ENCODE results near the gene RAF1.
"Not testable (repeated sequence)": the region's sequence is repeated elsewhere in the genome, so short reads cannot be mapped to it uniquely, and the experiment has no call there.

Gene RAF1

GRCh38 chr3:12675115-12675810, 11.3 kb upstream of the RAF1 start:
- DNase-seq, result no peak

- DNase-seq, result not testable (repeated sequence)
Observed at GRCh38 chr3:12673956-12674736, 10.2 kb upstream of the RAF1 start.

- DNase-seq, result no peak
Observed at GRCh38 chr3:12671120-12671450, 7.2 kb upstream of the RAF1 start.

- no peak for DNase-seq
Observed at GRCh38 chr3:12670365-12671119, 6.6 kb upstream of the RAF1 start.

GRCh38 chr3:12663401-12663935, 449 bp downstream of the RAF1 start:
- DNase-seq, result peak; percentile 21

- peak; percentile 27 for DNase-seq
Observed at GRCh38 chr3:12662593-12663400, 1.1 kb downstream of the RAF1 start.

GRCh38 chr3:12661926-12662592, 1.9 kb downstream of the RAF1 start:
- no peak for DNase-seq

GRCh38 chr3:12661375-12661774, 2.5 kb downstream of the RAF1 start:
- not testable (repeated sequence) for DNase-seq

- no peak for DNase-seq
Observed at GRCh38 chr3:12660196-12660595, 3.7 kb downstream of the RAF1 start.

GRCh38 chr3:12659316-12660015, 4.5 kb downstream of the RAF1 start:
- no peak for DNase-seq

- no peak for DNase-seq
Observed at GRCh38 chr3:12658593-12659058, 5.3 kb downstream of the RAF1 start.

- DNase-seq, result no peak
Observed at GRCh38 chr3:12656850-12657249, 7.1 kb downstream of the RAF1 start.

- DNase-seq, result no peak
Observed at GRCh38 chr3:12656193-12656592, 7.7 kb downstream of the RAF1 start.

- DNase-seq, result no peak
Observed at GRCh38 chr3:12655701-12656100, 8.2 kb downstream of the RAF1 start.

GRCh38 chr3:12653747-12654146, 10.2 kb downstream of the RAF1 start:
- DNase-seq, result no peak

GRCh38 chr3:12648384-12648959, 15.4 kb downstream of the RAF1 start:
- no peak for DNase-seq

GRCh38 chr3:12644331-12644937, 19.5 kb downstream of the RAF1 start:
- no peak for DNase-seq

- DNase-seq, result no peak
Observed at GRCh38 chr3:12643724-12644123, 20.2 kb downstream of the RAF1 start.

GRCh38 chr3:12643010-12643380, 20.9 kb downstream of the RAF1 start:
- DNase-seq, result no peak

- not testable (repeated sequence) for DNase-seq
Observed at GRCh38 chr3:12640853-12641252, 23.1 kb downstream of the RAF1 start.

- peak; percentile 31 for DNase-seq
Observed at GRCh38 chr3:12638105-12638504, 25.8 kb downstream of the RAF1 start.
